HG03139 (cell line): Measurements from ENCODE around the gene SLC12A6.

Source experiments
- ATAC-seq: cut with Tn5 transposase; IDR thresholded peaks from one replicate; pipeline ENCODE4 v1.9.1; 2021; ENCODE audit not compliant: unreplicated experiment

The SLC12A6 gene

GRCh38 chr15:34266751-34267150 lies 70.8 kb downstream of the SLC12A6 start:
- no peak for ATAC-seq

GRCh38 chr15:34264076-34264475 lies 73.5 kb downstream of the SLC12A6 start:
- ATAC-seq: no peak

GRCh38 chr15:34262362-34262761 lies 75.2 kb downstream of the SLC12A6 start:
- ATAC-seq: no peak

GRCh38 chr15:34259566-34259965 lies 78.0 kb downstream of the SLC12A6 start:
- no peak for ATAC-seq

GRCh38 chr15:34258151-34258550 lies 79.4 kb downstream of the SLC12A6 start:
- ATAC-seq: no peak

GRCh38 chr15:34252545-34252944 lies 85.0 kb downstream of the SLC12A6 start:
- no peak for ATAC-seq

GRCh38 chr15:34248190-34248589 lies 89.4 kb downstream of the SLC12A6 start:
- no peak for ATAC-seq

- no peak for ATAC-seq
These were observed 91.2 kb downstream of the SLC12A6 start for GRCh38 chr15:34246276-34246976.

- no peak for ATAC-seq
These were observed 94.4 kb downstream of the SLC12A6 start for GRCh38 chr15:34243226-34243625.

DNA sequence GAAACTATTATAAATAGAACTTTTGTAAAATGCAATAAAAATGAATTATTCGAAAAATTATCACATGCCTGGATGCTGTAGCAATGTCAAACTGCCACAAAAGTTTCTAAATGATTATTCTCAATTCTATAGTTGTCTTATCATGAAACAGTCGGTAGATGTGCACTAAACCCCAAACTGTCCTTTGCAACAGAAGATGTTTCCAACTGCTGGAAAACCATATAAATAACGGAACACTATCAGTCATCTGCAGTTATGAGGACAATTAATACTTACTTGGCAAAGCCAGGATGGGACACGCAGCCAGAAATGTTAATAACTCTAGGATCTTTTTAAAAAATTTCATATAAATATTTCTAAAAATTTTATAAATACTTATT lies 95.3 kb downstream of the SLC12A6 start:
- no peak for ATAC-seq

- peak; percentile 58 for ATAC-seq
These were observed 95.9 kb downstream of the SLC12A6 start for GRCh38 chr15:34241376-34242330.

DNA sequence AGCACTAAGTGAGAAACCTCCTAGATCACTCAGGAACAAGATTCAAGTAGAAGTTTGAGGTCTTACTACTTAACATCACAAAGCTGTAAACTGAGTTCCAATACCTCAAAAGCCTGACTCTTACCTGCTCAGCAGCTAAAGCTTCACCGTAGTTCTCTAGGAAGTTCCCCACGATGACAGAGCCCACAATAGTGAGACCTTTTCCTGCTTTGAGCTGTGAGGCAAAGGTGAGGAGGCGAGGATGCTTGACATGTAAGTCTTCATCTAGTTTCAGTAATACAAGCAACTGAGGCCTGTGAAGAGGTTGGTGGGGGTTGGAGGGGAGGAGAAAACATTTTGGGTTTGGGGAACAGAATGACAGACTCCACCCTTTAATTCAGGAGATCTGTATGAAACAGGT lies 97.0 kb downstream of the SLC12A6 start:
- no peak for ATAC-seq

DNA sequence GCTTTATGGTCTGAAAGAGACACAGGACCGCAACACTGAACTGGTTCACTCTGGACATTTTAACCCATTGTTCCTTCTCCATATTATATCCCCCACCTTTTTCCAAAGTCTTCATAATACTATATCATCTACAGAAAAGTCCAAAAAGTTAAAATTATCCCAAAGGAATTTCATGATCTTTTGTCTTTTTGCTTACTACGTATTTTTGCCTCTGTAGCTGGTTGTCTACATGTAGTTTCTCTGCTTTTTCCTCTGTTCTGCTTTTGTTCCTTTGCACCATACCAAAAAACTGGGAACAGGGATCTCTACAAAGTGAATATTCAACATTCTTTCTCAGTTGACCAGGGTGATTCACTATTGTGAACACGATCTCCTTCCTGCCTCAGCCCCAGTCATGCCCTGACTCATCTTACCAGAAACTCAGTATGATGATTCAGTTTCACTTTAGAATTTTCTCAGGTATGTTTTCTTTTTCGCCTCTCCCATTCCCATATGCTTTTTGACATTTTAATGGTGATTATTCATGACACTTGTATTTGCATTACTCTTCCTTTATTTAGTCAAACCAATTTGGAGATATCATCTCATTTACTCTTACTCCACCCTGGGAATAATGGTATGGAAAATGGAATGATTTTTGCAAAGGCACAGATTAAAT lies 98.3 kb downstream of the SLC12A6 start:
- ATAC-seq: no peak

DNA sequence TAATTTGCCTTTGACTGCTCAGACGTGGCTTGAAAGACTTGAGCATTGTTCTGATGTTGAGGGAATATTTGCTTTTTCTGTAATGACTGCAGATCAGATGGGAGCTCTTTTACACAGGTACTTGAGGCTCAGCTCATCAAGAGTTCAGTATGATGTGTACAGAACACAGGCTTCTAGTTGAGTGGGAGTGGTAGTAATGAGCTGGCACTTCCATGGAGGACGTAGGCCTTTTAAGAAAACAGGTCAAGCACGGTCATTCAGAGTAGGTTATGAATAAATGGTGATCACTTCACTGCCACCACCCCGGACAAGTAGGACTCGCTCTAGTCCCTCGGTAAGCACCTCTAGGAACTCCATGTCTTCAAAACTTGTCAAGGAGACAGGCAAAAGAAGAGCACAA lies 104.0 kb downstream of the SLC12A6 start:
- ATAC-seq: no peak

DNA sequence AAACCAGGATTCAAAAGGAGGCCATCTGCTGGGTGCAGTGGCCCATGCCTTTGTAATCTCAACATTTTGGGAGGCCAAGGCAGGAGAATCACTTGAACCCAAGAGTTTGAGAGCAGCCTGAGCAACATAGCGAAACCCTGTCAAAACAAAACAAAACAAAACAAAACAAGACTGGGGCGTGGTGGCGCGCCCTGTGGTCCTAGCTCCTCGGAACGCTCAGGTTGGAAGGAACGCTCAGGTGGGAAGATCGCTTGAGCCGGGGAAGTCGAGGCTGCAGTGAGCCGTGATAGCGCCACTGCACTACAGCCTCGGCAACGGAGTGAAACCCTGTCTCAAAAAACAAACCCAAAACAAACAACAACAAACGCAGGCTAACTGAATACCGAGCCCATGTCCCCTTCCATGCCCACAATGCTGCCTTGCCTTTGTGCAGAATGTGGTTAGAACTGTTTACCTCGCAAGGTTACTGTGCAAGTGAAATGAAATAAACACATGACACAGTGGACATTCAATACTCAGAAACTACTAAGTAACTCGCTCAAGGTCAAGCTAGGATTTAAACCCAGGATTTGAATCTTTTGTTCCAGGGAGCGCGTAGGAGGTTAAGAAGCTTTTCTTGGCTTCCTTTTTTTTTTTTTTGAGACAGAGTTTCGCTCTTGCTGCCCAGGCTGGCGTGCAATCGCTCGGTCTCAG lies 113.5 kb downstream of the SLC12A6 start:
- ATAC-seq: no peak

DNA sequence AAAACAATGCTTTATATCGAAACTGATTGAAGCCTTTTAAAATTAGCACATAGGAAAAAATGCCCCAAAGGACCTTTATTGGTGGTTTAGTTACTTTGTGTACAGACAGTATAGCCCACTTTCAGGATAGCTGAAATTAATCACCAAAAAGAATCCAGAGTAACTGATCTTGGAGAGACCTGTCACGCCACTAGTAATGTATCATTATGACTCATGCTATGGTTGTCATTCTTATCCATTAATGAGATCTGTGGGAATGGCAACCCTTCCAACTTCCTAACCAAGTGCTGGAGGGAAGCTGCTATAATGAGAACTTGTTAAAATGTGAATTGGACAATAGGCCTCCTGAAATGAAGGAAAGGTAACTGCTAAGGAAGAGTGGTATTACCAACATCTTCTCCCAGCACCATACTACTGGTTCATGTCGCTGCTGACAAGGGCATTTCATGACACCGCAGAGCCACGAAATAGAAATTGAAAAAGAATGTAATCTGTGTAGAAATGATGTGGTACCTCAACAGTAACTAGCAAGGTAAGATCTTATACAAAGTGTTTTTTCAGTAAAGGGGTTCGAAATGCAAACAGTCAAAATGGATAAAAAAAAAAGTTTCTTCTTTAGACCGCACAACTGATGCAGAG lies 119.9 kb downstream of the SLC12A6 start:
- ATAC-seq: no peak

DNA sequence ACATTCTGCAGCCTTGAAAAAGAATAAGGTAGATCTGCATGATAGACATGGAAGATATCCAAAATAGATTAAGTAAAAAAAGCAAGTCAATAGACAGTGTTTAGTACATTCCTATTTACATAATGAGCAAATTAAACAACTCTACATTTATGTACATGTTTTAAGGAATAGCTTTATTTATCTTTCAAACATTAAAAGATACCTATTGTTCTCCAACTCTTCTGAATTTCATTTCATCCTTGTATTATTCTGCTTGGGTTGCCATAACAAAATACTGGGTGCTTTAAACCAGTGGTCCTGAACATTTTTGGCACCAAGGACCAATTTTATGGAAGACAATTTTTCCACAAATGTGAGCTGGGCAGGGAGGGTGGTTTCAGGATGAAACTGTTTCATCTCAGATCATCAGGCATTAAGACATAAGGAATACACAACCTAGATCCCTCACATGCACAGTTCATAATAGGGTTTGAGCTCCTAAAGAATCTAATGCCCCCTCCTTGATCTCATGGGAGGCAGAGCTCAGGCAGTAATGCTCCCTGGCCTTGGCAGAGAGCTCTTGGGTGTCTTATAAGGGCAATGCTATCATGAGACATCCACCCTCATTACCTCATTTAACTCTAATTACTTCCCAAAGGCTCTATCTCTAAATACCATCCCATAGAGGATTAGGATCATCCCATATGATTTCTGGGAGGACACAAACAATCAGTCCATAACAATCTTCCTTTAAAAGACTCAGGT lies 120.9 kb downstream of the SLC12A6 start:
- ATAC-seq: no peak

DNA sequence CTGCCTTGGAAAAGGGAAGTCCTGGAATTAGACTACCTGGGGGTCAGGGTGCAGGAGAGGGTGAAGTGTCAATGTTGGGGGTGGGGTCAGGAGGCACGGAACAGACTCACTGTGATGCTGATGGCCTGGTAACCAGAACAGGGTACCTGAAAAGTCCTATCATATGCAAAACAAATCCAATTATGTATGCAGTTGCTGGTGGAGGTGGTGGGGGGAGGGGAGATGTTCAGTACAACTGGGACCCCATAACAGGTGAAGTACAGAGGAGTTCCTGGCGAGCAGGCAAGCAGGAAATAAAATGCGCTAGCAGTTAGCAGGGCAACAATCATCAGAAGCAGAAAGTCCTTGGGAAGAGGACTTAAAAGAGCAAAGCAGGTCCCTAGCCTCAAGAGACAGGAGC lies 123.4 kb downstream of the SLC12A6 start:
- no peak for ATAC-seq

DNA sequence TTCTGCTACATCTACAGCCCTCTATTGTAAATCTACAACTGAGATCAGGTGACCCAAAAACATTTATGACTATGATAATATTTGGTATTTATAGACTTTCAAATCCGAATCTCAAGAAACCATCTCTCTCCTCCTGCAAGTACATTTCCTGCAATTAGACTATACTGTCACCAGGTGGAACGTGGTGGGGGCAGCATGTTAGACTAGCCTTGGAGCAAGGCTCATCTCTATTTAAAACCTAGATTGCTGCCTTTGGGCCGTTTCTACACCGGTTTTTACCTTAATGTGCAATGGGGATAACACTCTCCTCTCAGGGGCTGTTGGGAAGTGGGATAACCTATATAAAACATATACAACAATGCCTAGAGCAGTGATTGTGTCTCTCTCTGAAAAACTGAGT lies 123.9 kb downstream of the SLC12A6 start:
- ATAC-seq: no peak
